ENCODE results near the gene CSTA.

- TF ChIP-seq CTCF (IDR thresholded peaks at IDR 0.05; ENCODE audit: insufficient read depth, low read length, poor library complexity, severe bottlenecking) (no peak), EZH2phosphoT487 (conservative IDR thresholded peaks at IDR 0.05; ENCODE audit: low read length) (no peak)
Measured at GRCh38 chr3:122389197-122389596, 64.1 kb downstream of the CSTA start.
